ENCODE measurements around the gene LIMS2. TPM values are rescaled to one million over a fixed set of nuclear protein-coding genes. Genes with fewer than 3 reads are reported as not detected.

LIMS2 gene
- total and polyA plus RNA-seq, 2 of the 8 experiments (the other 6 are each of a cell fraction or from before 2014, with no cell fraction given): 3.3 to 4.8 TPM

DNA sequence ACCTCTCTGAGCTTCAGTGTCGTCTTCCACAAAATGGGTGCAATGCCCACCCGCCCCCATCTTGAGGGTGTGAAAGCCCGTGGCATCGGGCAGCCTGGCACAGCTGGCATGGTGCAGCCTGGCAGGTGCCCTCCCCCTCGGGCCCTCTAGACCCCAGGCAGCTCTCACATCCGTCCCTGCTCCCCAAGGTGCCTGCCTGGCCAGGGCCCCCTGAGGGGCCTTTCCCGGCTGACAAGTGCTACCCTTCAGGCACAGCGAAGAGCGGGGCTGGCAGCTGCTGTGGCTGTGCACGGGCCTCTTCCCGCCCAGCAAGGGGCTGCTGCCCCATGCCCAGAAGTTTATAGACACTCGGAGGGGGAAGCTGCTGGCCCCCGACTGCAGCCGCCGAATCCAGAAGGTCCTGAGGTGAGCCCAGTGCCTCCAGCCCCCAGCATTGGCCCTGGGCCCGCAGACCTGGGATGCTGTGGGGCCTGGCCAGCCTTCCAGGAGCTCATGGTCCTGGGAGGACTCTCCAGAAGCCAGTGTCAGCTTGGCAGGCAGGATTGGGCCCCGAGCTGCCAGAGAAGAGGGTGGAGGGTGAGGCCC lies 43.2 kb downstream of the LIMS2 start (continued):
- TF ChIP-seq POLR2AphosphoS5 (IDR thresholded peaks at IDR 0.05; ENCODE audit: low read depth, low read length) (no peak), POLR2A (IDR thresholded peaks at IDR 0.05; ENCODE audit: control extremely low read depth in 1 of 2, low read depth in 2 of 2, low read length in 2 of 2) (no peak), TAF7 (optimal IDR thresholded peaks at IDR 0.05; ENCODE audit: borderline replicate concordance, low read depth, low read length) (no peak), RAD21 (IDR thresholded peaks at IDR 0.05 in 1 of 2, conservative IDR thresholded peaks at IDR 0.05 in 1 of 2; ENCODE audit: low read depth in 2 of 2, low read length in 2 of 2) (no peak), MAFK (IDR thresholded peaks at IDR 0.05; ENCODE audit: low read depth, low read length) (no peak)
